ENCODE results near the gene PATL1. TPM values are rescaled to one million over a fixed set of nuclear protein-coding genes. Genes with fewer than 3 reads are reported as not detected.

The PATL1 gene
- total RNA-seq, 4 donors from 2014 or later = 3.5 to 43.0 (median 17.3) TPM

- Histone ChIP-seq H3K4me3 (no peak overlapping the region), H3K4me1 (no peaks in the 10 kb centered on the region), H3K36me3 (no peaks in the 10 kb centered on the region), H3K27me3 (no peaks in the 10 kb centered on the region), H3K9me3 (no peaks in the 10 kb centered on the region), H3K27ac (no peak overlapping the region)
- DNase-seq = no peak
- TF ChIP-seq POLR2A (IDR thresholded peaks at IDR 0.05) = no peak
- TF ChIP-seq, protein P1, sequence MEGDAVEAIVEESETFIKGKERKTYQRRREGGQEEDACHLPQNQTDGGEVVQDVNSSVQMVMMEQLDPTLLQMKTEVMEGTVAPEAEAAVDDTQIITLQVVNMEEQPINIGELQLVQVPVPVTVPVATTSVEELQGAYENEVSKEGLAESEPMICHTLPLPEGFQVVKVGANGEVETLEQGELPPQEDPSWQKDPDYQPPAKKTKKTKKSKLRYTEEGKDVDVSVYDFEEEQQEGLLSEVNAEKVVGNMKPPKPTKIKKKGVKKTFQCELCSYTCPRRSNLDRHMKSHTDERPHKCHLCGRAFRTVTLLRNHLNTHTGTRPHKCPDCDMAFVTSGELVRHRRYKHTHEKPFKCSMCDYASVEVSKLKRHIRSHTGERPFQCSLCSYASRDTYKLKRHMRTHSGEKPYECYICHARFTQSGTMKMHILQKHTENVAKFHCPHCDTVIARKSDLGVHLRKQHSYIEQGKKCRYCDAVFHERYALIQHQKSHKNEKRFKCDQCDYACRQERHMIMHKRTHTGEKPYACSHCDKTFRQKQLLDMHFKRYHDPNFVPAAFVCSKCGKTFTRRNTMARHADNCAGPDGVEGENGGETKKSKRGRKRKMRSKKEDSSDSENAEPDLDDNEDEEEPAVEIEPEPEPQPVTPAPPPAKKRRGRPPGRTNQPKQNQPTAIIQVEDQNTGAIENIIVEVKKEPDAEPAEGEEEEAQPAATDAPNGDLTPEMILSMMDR (IDR thresholded peaks at IDR 0.05) = no peak
- intact Hi-C loops (cut with DNase I; ENCODE audit: low total_unique reads) = no loop called here
Measured at GRCh38 chr11:59601788-59602187, 67.0 kb downstream of the PATL1 start.

DNA sequence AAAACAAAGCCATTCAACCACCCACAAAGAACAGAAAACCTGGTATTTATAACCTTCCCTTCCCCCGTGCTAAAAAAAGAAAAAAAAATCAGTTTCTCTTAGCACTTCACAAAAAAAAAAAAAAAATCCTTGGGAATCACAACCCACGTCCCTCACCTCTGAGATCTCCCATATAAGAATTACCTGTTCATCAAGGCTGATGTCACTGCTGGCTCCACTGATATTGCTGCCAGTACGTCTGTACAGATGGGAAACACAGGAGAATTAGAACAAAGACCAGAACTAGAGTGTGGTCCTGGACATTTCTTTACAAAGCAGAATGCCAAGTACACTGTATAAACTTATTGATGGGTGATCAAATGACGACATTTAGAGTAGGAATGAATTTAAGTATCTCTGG is 68.2 kb downstream of the PATL1 start:
- H3K27me3 ChIP-seq = no peaks in the 10 kb centered on the region
- DNase-seq = no peak
- no peak overlapping the region for H3K4me3 ChIP-seq
- intact Hi-C loops (cut with DNase I; ENCODE audit: low total_unique reads) = no loop called here
- no peaks in the 10 kb centered on the region for H3K36me3 ChIP-seq
- TF ChIP-seq, protein P1 (IDR thresholded peaks at IDR 0.05) = no peak
- TF ChIP-seq POLR2A (IDR thresholded peaks at IDR 0.05) = no peak
- no peak overlapping the region for H3K27ac ChIP-seq
- no peaks in the 10 kb centered on the region for H3K9me3 ChIP-seq
- no peaks in the 10 kb centered on the region for H3K4me1 ChIP-seq

- Histone ChIP-seq H3K27ac (no peak overlapping the region), H3K27me3 (no peaks in the 10 kb centered on the region), H3K4me3 (no peak overlapping the region), H3K4me1 (no peaks in the 10 kb centered on the region), H3K36me3 (no peaks in the 10 kb centered on the region), H3K9me3 (no peaks in the 10 kb centered on the region)
- intact Hi-C loops (cut with DNase I; ENCODE audit: low total_unique reads) = no loop called here
- no peak for DNase-seq
- no peak for TF ChIP-seq POLR2A (IDR thresholded peaks at IDR 0.05)
- TF ChIP-seq, protein P1 (IDR thresholded peaks at IDR 0.05) = no peak
Measured at GRCh38 chr11:59600234-59600633, 68.6 kb downstream of the PATL1 start.

- no peaks in the 10 kb centered on the region for H3K4me1 ChIP-seq
- no peak for TF ChIP-seq POLR2A (IDR thresholded peaks at IDR 0.05)
- TF ChIP-seq, protein P1 (IDR thresholded peaks at IDR 0.05) = no peak
- no peaks in the 10 kb centered on the region for H3K27me3 ChIP-seq
- H3K27ac ChIP-seq = no peak overlapping the region
- no peaks in the 10 kb centered on the region for H3K36me3 ChIP-seq
- intact Hi-C loops (cut with DNase I; ENCODE audit: low total_unique reads) = no loop called here
- H3K9me3 ChIP-seq = no peaks in the 10 kb centered on the region
- no peak for DNase-seq
- H3K4me3 ChIP-seq = no peak overlapping the region
Measured at GRCh38 chr11:59598961-59599360, 69.9 kb downstream of the PATL1 start.

Small RNAs within 50 kb of the gene (microRNA-seq; reads per million reads assigned to microRNA genes)
- not detected for gene MIR3162 (ENCODE audit: borderline microRNAs expressed, borderline replicate concordance)

Small RNAs within 50 kb of the gene (small RNA-seq; reads per million reads assigned to genes)
- not detected for gene MIR3162

Other genes with a start within 250 kb of the PATL1 start
- not detected for gene OR5A2, start 242.6 kb downstream of the PATL1 start, total RNA-seq
- gene OR5A1, start 232.6 kb downstream of the PATL1 start, total RNA-seq = not detected
- gene OR4D6, start 212.1 kb downstream of the PATL1 start, total RNA-seq = not detected
- not detected for gene OR4D10, start 195.7 kb downstream of the PATL1 start, total RNA-seq
- not detected for gene OR4D11, start 165.5 kb downstream of the PATL1 start, total RNA-seq
- not detected for gene OR4D9, start 157.5 kb downstream of the PATL1 start, total RNA-seq
- 10 to 100 TPM; 27.4 to 51.0 (median 41.9) TPM for gene OSBP, start 53.3 kb downstream of the PATL1 start, total RNA-seq
- gene OR10V1, start 44.8 kb upstream of the PATL1 start, total RNA-seq = not detected
- 10 to 100 TPM in 3 of 4 donors, 1 to 10 TPM in 1; 8.9 to 36.6 (median 26.3) TPM for gene STX3, start 86.3 kb upstream of the PATL1 start, total RNA-seq
- gene MRPL16, start 141.7 kb upstream of the PATL1 start, total RNA-seq = 10 to 100 TPM; 14.3 to 64.4 (median 38.9) TPM
- gene CBLIF, start 176.5 kb upstream of the PATL1 start, total RNA-seq = not detected
- not detected for gene TCN1, start 197.4 kb upstream of the PATL1 start, total RNA-seq
- gene OOSP3, start 209.7 kb upstream of the PATL1 start, total RNA-seq = not detected

All from uterus (tissue), 4 donors.